22Rv1 (cell line): ENCODE results near the gene ATG9B.

Experiments
- CTCF ChIP-seq: fragments of 450-650 bp; IDR thresholded peaks from 2 replicates; pipeline ENCODE4 v1.5.1; 2017; ENCODE audit warnings: mild to moderate bottlenecking
- ZFX ChIP-seq: fragments of 450-650 bp; IDR thresholded peaks from 2 replicates; pipeline ENCODE4 v1.6.1; 2017; ENCODE audit warnings: antibody characterized with exemption, borderline replicate concordance

- no peak for TF ChIP-seq CTCF
- no peak for TF ChIP-seq ZFX
Measured at GRCh38 chr7:150979713-150980390, 44.4 kb downstream of the ATG9B start.
